Left ventricle myocardium inferior (tissue), 1 donor: ENCODE results near the gene CHRM2. TPM values are rescaled to one million over a fixed set of nuclear protein-coding genes. Genes with fewer than 3 reads are reported as not detected.
A peak's percentile ranks its signal among the peaks of the same experiment; 100 is the strongest.

Experiments
- DNase-seq: peaks from one replicate; pipeline ENCODE4 v3.0.0-alpha.2; 2020
- H3K27ac ChIP-seq: fragments of 200-600 bp; replicated peaks from 2 replicates; pipeline ENCODE4 v1.8.0; 2021
- H3K27me3 ChIP-seq: fragments of 200-600 bp; 2 replicates; pipeline ENCODE4 v1.8.0; 2021; ENCODE audit warnings: low read depth
- H3K36me3 ChIP-seq: fragments of 200-600 bp; 2 replicates; pipeline ENCODE4 v1.8.0; 2021
- H3K4me1 ChIP-seq: fragments of 200-600 bp; 2 replicates; pipeline ENCODE4 v1.8.0; 2021
- H3K4me3 ChIP-seq: fragments of 200-600 bp; 2 replicates; pipeline ENCODE4 v1.8.0; 2021; ENCODE audit warnings: mild to moderate bottlenecking, moderate library complexity
- H3K9me3 ChIP-seq: fragments of 200-600 bp; replicated peaks from 2 replicates; pipeline ENCODE4 v1.8.0; 2021
- intact Hi-C: fragments of 100-400 bp; cut with micrococcal nuclease; formaldehyde crosslinking; loops from one replicate; pipeline ENCODE4 v1.11.0; 2022
- total RNA-seq: library from RNA; stranded (reverse); fragmentation: NEBNext Ultra II Directional; extraction: Animal tissue kit (Norgen Biotek cat#: 25700); gene quantifications from one replicate; pipeline ENCODE4 v1.2.1, GENCODE V29; 2021
- TF ChIP-seq, protein P1 (sequence below): fragments of 200-600 bp; IDR thresholded peaks from 2 replicates; pipeline ENCODE4 v1.8.0; 2021; ENCODE audit warnings: antibody characterized with exemption, mild to moderate bottlenecking, borderline replicate concordance
- donor health status: DM: no; HTN: yes; CAD: no; lungs with severe emphysema.

Gene CHRM2
- total RNA-seq, 1 donor from 2014 or later = 76.2 TPM

DNA sequence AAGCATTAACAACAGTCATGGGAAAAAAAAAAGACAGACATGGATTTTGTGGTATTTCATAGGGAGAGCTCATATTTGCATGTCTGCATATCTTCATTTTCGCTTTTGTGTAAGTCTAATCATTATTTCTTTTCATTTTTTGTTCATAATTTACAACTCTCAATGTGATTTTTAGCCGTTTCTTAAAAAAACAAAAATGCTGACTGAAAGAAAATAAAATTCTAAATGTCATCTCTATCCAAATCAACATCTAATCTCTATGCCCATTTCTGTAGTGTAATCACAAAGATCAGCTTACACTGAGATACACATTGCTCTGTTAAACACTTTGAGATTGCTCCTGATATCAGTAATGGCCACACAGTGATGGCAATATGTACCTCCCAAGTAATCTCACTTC is 29.2 kb downstream of the CHRM2 start:
- no peak for DNase-seq

DNA sequence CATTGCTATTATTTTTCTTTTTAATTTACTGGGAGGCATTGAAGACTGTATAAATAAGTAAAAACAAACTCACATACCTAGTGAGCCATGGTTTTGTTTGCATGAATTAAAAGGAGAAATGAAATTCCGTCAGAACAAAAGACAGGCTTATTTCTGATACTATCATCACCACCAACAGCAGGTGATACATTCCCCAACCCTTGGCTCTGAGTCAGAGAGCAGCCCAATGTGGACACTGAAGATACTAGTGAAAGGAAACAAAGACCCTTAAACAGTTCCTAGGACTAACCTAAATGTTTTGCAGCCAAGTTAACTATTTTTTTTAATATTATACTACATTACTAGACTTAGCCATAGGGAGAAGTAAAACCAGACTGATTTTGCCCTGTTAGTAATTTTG is 31.6 kb downstream of the CHRM2 start:
- Histone ChIP-seq H3K27me3 (no peaks in the 10 kb centered on the region), H3K36me3 (no peaks in the 10 kb centered on the region), H3K27ac (peak overlapping the region; percentile 59), H3K4me3 (no peak overlapping the region), H3K9me3 (no peaks in the 10 kb centered on the region), H3K4me1 (peaks cover 42% of the 10 kb centered on the region)
- TF ChIP-seq, protein P1, sequence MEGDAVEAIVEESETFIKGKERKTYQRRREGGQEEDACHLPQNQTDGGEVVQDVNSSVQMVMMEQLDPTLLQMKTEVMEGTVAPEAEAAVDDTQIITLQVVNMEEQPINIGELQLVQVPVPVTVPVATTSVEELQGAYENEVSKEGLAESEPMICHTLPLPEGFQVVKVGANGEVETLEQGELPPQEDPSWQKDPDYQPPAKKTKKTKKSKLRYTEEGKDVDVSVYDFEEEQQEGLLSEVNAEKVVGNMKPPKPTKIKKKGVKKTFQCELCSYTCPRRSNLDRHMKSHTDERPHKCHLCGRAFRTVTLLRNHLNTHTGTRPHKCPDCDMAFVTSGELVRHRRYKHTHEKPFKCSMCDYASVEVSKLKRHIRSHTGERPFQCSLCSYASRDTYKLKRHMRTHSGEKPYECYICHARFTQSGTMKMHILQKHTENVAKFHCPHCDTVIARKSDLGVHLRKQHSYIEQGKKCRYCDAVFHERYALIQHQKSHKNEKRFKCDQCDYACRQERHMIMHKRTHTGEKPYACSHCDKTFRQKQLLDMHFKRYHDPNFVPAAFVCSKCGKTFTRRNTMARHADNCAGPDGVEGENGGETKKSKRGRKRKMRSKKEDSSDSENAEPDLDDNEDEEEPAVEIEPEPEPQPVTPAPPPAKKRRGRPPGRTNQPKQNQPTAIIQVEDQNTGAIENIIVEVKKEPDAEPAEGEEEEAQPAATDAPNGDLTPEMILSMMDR = no peak
- DNase-seq = no peak
- intact Hi-C loops = no loop called here

More for the DNA sequence above, 29.2 kb downstream of the CHRM2 start:
- intact Hi-C loops = no loop called here
- Histone ChIP-seq H3K4me3 (no peak overlapping the region), H3K9me3 (no peaks in the 10 kb centered on the region), H3K27me3 (no peaks in the 10 kb centered on the region), H3K36me3 (no peaks in the 10 kb centered on the region), H3K4me1 (peaks cover 42% of the 10 kb centered on the region), H3K27ac (no peak overlapping the region)
- TF ChIP-seq, protein P1 = no peak

DNA sequence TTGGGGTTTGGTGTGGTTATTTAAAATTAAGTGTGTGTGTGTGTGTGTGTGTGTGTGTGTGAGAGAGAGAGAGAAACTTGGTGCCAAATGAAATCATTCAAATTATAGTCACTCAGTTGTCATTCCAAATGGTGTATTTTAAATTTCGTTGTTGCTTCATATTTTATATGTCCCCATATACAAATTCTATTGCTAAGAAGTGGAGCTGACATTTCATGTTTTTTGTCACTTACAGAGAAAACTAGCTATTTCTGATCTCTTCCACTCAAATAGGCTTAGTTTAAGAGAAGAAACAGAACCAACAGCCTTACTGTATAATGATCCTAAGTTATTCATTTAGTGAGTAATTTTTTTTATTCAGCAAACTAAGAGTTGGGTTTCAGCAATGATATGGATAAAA is 42.3 kb downstream of the CHRM2 start:
- DNase-seq = no peak
- intact Hi-C loops = no loop called here
- H3K27me3 ChIP-seq = no peaks in the 10 kb centered on the region
- no peaks in the 10 kb centered on the region for H3K36me3 ChIP-seq
- no peak overlapping the region for H3K27ac ChIP-seq
- no peak overlapping the region for H3K4me3 ChIP-seq
- TF ChIP-seq, protein P1 = no peak
- H3K9me3 ChIP-seq = no peaks in the 10 kb centered on the region
- peaks cover 25% of the 10 kb centered on the region for H3K4me1 ChIP-seq

DNA sequence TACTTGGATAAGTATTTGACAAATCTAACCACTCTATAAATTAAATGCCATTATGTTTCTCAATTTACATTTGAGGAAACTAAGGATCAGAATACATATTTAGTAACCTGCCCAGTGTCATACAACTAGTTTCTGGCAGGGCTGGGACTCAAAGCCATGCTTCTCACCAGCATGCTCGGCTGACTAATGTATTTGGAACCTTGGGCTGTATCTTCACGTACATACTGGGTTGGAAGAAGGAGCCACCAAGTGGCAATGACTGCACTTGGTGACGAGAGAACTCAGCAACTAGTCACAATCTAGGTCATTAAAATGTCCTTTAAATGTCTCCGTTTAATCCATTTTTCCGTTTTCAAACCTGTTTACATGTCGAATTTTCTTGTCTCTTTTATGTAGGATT is 42.9 kb downstream of the CHRM2 start:
- Histone ChIP-seq H3K9me3 (no peaks in the 10 kb centered on the region), H3K4me1 (peaks cover 25% of the 10 kb centered on the region), H3K27ac (peak overlapping the region; percentile 11), H3K27me3 (no peaks in the 10 kb centered on the region), H3K4me3 (no peak overlapping the region), H3K36me3 (no peaks in the 10 kb centered on the region)
- TF ChIP-seq, protein P1 = peak; percentile 9
- intact Hi-C loops = no loop called here
- no peak for DNase-seq

- H3K27ac ChIP-seq = peak overlapping the region; percentile 11
These were observed 43.9 kb downstream of the CHRM2 start for GRCh38 chr7:136912339-136912738.

More at GRCh38 chr7:136912339-136912738, 43.9 kb downstream of the CHRM2 start:
- Histone ChIP-seq H3K4me1 (peaks cover 25% of the 10 kb centered on the region), H3K27me3 (no peaks in the 10 kb centered on the region), H3K4me3 (no peak overlapping the region), H3K9me3 (no peaks in the 10 kb centered on the region), H3K36me3 (no peaks in the 10 kb centered on the region)
- intact Hi-C loops = no loop called here
- DNase-seq = no peak
- TF ChIP-seq, protein P1 = no peak
